G401 (cell line): ENCODE data around the gene TAF15. TPM values are rescaled to one million over a fixed set of nuclear protein-coding genes. Genes with fewer than 3 reads are reported as not detected.

Source experiments
- DNase-seq: peaks from one replicate; pipeline ENCODE4 v3.0.0-alpha.2; 2015; ENCODE audit warnings: low spot score
- in situ Hi-C: cut with HindIII; loops from 2 replicates; pipeline ENCODE4 v1.10.0; 2016; ENCODE audit warnings: low sequenced_read_pairs, mixed read lengths
- total RNA-seq: library from RNA; depleted of rRNA; stranded (reverse); fragments of >200 nt; shearing (Covaris generic); gene quantifications from 2 replicates; pipeline ENCODE4 v1.2.3, GENCODE V29; 2014; rRNA removed

The TAF15 gene
- total RNA-seq = 18.2 and 23.9 TPM in 2 replicates

DNA sequence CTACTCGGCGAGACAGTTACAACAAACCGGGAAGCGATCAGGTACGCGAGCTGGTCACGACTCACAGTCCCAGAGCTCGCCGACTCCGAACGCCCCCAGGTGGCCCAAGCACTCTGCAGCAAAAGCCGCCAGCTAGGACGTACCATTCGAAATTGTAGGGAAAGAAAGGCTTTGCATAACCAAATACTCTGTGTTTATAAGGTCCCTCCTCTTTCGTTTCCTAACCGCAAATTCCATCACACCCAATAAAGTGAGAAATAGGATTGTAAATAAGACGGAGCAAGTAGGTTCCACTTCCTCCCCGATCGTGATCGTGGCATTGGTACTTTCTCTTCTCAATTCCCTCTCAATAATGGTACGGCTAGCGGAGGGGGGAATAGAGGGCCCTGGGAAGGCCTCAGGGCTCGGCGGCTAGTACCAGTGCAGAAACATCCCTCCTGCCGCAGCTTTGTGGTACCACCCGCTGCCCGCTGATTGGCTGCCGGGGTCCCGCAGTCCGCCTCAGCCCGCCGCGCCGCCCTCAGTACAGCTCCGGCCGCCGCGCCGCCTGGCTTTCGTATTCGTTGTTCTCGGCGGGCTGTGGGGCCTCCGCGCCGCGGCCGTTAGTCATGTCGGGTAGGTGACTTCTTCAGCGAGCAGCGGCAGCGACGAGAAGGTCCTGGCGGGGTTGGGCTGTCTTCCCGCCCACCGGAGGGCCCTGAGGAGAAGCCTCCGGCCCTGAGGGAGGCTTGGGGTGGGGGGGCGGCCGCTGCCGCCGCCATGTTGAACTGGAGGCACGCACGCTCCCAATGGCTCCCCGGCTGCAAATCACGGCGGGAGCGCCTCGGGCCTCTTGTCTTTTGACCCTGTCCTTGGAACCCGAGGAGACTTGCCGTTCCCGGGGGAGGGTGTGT lies at the start of gene TAF15:
TAF15 (plus strand) TSS at position 523 of the 893 bp plus-strand sequence; CDS start at position 609, 86 bp downstream.
- in situ Hi-C loops = no loop called here
- peak; percentile 99 for DNase-seq

DNA sequence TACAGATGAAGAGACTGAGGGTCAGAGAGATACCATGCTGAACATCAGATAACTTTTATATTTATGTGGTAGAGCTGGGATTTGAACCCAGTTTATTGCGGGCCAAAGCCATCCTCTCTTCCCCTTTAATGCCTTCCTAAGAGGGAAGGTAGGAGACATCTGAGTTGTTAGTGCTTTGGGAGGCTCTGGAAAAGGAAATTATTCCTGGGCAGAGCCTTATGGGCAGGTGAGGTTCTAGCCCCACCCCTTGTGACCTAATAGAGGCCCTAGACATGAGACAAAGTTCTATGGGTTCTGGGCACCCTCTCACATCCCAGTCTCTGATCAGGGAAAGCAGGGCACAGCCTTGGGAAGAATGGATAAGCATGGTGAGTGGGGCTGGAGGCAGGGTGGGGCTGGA lies 48.7 kb upstream of the TAF15 start, which contains the start of gene C17orf50:
C17orf50 (plus strand) TSS at position 301 of the 400 bp plus-strand sequence; CDS start at position 356, 55 bp downstream.
- in situ Hi-C loops = no loop called here
- no peak for DNase-seq

DNA sequence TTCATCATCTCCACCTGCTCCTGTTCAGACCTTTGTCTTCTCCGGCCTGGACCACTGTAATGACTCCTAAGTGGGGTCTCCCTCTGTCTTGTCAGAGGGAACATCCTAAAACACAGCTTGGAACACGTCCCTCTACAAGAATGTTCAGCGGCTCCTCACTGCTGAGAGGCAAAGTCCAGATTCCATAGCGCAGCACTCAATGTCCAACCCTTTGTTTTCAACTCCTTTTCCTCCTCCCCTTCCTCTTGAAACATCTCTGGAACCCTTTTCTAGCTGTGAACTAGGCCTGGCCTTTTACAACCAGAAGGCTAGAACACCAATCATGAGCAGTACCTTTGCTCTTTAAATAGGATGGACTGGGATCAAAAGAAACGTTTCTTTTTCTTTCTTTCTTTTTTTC lies 47.7 kb upstream of the TAF15 start:
- in situ Hi-C loops = no loop called here

DNA sequence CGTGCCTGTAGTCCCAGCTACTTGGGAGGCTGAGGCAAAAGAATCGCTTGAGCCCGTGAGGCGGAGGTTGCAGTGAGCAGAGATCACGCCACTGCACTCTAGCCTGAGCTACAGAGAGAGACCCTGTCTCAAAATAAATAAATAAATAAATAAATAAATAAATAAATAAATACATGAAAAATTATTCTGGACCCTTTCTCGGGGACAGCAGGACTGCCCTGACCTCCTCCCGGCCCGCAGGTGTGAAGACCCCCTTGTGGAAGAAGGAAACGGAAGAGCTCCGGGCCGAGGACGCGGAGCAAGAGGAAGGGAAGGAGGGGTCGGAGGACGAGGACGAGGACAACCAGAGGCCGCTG lies 45.5 kb upstream of the TAF15 start:
- in situ Hi-C loops = no loop called here
- DNase-seq = no peak

More for the DNA sequence above, 47.7 kb upstream of the TAF15 start:
- DNase-seq = no peak

DNA sequence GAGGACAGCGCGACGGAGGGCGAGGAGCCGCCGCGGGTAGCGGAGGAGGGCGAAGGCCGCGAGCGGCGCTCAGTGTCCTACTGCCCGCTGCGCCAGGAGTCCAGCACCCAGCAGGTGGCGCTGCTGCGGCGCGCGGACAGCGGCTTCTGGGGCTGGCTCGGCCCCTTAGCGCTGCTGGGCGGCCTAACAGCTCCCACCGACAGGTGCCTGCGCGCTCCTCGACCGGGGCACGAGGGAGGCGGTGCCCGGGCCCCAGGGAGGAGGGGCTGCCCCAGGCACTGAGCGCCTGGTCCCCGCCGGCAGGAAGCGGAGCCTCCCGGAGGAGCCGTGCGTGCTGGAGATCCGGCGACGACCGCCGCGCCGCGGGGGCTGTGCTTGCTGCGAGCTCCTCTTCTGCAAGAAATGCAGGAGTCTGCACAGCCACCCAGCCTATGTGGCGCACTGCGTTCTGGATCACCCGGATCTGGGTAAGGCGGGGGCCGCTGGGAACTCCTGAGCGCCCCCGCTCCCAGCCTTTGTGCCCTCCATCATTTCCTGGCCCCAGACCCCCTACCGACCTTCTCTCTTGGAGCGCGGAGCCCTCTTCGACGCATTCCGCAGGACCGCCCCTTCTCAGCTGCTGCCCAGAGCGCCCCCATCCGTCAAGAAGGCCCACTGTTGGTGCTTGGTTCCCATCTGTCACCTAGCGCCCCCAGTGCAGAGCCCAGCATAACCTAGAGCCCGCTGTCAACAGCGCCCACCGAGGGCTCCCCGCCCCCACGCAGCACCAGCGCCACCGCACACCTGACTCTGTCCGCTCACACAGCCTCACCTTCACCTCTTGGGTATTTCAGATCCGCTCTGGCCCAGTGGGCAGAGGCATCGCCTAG lies 44.9 kb upstream of the TAF15 start:
- in situ Hi-C loops = no loop called here

DNA sequence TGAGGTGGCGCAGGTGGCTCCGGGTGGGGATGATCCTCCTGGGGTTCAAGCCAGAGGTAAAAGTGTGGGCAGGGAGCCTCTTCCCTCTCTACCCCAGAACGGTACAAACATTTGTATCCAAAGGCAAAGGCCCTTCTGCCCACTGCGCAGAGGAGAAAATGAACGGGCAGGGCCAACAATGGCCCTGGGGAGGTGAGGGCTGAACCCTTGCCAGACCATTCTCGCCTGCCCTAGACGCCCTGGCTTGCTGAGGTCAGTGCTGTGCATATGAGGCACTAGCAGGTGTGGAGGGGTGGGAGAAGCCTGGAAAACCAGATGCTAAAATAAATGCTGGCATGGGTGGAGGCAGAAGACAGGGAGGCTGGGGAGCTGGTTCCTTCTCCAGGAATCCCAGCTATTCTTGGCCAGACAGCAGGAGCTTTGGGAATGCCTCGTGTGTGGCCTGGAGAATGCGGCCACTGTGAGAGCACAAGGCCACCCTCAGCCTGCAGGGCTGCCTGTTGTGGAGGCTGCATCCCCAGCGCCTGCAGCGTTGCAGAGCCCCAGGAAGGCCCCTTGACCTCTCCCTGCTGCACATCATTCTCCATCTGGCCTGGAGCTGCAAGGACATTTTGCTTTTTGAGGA lies 44.1 kb upstream of the TAF15 start:
- in situ Hi-C loops = no loop called here
- DNase-seq = peak; percentile 14

More for the DNA sequence above, 44.9 kb upstream of the TAF15 start:
- DNase-seq = peak; percentile 82

DNA sequence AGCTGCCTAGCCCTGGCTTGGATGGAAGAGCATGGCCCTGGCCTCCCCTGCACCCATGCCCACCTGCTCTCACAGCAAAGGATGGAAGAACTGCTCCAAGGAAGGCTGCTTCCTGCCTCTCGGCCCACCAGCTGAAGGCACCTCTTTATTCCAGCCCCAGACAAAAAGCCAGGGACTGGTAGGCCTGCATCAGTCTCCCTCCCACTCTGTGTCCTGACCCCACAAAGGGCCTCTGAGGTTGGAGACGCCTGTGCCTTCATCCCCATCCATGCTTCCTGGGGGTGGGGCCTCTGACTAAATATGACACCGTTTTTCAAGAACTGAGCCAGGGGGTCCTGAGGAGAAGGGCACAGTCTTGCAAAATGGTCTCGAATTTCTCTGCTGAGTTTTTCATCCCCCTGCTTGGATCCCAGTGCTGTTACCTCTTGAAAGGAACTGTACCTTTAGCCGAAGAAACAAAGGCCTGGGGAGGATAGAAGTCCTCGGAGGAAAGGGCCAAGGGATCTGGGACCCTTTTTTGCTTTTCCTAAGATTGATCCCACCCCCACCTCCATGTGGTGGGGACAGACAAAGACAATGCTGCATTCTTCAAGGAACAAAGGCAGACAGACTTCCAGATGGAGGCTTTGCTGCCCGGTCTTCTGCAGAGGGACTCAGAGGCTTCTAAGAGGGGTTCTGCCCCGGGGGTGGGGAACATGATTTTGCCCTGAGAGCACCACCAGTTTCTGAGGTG lies 43.4 kb upstream of the TAF15 start:
- in situ Hi-C loops = no loop called here
- no peak for DNase-seq

DNA sequence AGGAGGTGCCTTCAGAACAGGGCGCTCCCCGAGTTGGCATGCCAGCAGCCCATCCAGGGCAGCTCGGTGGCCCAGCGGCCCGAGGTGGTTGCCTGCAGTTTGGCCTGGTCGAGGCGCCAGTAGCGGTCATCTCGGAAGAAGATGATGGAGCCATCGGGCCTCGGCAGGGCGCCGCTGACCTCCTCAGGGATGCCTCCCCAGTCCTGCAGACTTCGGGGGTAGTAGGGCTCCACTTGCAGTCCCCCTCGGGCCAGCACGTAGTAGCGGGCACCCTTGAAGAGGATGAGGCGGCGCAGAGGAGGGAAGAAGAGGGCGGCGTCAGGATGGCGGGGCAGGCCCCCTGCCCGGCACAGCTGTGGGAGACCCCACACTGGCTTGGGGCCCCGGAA lies 42.8 kb upstream of the TAF15 start:
- in situ Hi-C loops = no loop called here
- no peak for DNase-seq

DNA sequence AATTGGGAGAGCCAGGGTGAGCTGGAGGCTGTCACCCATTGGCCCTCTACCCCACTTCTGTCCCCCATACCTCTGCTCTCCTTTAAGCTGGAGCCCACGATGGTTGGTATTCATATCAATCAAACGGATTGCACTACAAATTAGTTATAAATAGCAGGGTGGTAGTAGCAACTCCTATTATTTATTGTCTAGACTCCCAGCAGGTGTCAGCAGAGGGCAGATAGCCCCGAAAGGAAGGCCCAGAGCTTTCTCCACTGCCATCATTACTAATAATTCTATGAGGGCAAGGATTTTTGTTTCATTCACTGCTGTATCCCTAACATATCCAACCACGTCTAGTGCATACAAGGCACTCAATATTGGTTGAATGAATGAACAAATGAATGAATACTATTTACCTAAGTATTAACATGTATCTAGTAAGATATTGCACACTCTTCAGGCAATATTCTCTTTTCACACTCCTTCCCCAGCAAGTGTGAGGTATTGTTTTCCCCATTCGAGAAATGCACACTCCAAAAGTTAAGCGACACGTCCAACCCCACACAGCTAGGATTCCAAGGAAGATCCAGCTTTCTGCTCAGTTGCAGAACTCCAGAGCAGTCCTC lies 42.3 kb upstream of the TAF15 start:
- in situ Hi-C loops = no loop called here
- DNase-seq = peak; percentile 46

DNA sequence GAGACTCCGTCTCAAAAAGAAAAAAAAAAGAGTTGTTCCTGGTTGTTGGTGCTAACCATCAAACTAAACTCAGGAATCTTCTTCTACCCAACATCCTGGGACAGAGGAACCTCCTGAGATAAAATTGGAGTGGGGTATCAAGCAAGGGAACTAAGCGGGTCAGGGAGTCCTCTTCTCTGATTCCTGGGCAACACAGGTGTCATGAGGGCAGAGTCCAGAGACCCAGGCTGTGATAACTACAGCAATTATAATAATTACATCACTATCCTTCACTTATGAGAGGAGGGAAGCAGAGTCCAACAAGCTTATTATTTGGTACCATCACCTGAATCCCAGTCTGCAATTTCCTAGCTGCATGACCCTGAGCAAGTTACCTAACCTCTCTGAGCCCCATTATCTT lies 40.5 kb upstream of the TAF15 start:
- no peak for DNase-seq
- in situ Hi-C loops = no loop called here

DNA sequence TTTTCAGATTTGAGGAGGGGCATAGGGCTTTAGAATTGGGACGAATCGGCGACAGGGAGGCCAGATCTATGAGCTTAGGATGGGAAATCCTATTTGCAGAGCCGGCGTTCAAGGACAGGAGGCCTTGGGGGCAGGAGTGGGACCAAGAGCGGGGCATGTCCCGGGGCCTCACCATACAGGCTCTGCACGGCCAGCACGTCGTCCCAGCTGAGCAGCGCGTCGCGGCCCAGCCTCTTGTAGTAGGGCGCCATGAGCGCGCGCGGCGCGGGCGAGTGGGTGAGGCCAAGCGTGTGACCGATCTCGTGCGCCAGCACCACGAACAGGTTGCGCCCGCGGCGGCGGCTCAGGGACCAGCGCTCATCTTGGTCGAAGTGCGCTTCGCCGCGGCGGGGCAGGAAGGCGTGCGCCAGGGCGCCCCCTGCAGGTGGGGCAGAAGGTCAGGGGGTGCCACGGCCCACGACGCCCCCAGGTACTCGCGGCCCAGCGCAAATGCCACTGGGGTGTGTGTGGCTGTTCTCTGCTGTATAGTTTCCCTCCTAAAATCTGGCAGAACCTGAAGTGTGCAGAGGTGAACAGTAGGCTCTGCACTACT lies 39.3 kb upstream of the TAF15 start:
- DNase-seq = no peak
- in situ Hi-C loops = no loop called here

DNA sequence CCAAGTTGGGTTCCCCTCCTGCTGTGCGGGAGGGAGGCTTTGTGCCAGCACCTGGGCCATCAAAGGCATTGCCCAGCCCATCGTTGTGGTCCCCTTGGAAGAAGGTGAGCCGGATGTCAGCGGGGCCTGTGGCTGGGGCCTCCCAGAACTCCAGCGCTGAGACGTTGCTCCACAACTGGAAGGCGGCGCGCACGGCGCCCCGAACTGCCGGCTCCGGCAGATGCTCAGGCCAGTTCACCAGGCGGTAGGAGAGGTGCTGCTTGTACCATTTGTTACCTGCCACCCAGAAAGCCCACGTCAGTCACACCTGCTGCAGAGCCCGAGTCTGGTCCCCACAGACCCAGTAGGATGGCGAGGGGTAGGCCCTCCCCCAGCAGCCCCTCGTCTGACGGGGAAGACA lies 36.2 kb upstream of the TAF15 start:
- in situ Hi-C loops = no loop called here
- DNase-seq = no peak

DNA sequence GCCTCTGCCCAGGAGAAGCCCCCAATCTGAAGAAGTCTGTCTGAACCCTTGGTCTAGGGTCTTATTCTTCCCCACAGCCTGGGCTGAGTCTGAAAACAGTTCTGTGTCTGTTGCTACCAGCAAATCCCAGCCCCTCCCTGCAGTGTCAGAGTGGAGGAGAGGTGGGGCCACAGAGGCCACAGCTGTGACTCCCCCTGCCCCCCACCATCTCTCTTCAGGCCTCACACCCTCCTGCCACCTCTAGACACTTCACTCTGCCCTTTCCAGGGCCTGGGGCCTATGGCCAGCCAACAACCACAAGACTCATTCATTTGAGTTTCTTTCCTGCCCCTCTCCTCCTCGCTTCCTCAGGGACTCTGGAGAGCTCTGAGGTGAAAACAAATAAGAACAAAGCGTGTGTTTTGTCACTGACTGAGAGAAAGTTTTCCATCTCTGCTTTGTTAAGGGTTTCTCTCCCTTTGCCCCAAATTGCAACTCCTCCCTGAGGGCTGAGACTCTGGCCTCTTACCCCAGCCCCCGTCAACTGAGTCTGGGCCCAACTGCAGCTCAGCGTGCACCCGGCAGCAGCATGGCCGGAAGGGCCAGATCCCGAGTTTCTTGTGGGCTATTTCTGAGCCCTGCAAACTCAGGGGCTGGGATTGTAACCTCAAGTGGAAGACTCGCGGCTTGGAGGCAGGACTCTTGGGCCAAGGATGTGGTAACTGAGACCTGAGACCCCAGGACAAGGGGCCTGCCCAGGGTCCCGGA lies 35.4 kb upstream of the TAF15 start:
- in situ Hi-C loops = no loop called here
- no peak for DNase-seq

DNA sequence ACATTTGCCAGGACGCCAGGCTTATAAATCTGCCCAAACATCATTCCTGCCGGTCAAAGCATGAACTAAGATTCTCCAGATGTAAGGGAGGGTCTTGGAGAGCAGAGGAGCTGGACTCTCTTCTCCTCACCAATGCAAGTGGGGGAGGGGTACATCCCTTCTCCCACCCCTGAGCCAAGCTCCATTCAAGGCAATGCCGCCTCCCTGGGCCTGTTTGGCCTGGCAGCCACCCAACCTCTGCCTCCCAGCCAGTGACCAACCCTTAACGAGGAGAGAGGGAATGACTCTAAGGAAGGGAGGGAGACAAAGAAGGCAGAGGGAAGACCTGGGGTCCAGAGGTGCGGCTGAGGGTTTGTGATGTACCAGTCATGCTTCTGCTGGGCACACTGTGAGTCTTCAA lies 34.8 kb upstream of the TAF15 start:
- in situ Hi-C loops = no loop called here
- no peak for DNase-seq

DNA sequence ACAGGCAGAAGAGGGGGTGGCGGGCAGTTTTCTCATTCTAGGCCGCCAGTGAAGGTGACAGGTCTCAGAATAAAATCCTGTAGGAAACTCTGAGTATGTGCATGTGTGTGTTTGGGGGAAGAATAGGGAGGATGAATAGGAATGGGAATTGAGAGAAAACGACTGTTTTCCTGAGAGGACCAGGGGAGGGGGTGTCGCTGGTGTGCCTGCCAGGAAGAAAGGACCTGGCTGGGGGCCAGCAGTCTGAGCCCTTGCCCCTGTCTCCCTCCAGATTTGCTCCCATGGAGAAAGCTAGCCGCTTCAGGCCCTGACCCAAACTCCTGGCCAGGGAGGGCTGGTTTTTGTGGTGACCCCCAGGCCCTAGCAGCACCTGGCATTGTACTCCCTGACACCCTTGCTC lies 34.2 kb upstream of the TAF15 start:
- in situ Hi-C loops = no loop called here
- no peak for DNase-seq

DNA sequence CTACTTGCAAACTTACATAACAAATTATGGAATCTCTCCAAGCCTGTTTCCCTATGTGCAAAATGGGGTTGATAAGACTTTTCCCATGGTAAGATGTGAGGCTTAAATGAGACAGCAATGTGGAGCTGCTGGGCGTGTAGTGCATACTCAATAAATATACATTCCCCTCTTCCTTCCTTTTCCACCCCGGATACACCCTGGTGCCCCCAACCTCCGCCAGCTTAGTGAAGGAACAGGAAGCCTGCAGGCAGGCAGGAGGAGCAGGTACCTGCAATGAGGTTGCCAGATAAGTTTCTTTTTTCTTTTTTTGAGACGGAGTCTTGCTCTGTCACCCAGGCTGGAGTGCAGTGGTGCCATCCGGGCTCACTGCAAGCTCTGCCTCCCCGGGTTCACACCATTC lies 33.7 kb upstream of the TAF15 start:
- DNase-seq = no peak
- in situ Hi-C loops = no loop called here

DNA sequence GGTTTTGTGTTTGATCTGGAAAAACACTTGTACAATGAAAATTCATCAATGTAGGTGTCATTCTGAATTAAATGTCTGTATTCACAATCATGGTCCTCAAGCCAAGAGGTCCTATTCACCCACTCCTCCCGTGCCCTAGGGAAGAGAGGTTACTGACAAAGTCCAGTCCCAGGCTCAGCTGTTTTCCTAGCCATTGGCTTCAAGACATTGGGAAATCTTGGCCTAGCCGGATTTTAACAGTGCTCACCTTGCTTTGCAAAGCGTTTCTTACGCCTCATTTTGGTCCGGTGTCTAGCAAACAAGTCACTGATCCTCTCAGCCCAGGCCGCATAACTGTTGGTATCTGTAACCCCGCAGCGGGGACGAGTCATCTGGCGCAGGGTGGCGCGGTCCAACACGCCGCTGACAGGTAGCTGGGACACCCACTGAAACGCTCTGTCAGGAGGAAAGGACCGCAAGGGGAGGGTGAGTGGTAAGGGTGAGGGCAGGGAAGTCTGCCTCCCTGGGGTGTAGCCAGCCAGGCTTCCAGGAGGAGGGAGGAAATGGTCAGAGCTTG lies 30.6 kb upstream of the TAF15 start:
- DNase-seq = no peak
- in situ Hi-C loops = no loop called here
